ENCODE data around the gene EEFSEC.

EEFSEC gene

DNA sequence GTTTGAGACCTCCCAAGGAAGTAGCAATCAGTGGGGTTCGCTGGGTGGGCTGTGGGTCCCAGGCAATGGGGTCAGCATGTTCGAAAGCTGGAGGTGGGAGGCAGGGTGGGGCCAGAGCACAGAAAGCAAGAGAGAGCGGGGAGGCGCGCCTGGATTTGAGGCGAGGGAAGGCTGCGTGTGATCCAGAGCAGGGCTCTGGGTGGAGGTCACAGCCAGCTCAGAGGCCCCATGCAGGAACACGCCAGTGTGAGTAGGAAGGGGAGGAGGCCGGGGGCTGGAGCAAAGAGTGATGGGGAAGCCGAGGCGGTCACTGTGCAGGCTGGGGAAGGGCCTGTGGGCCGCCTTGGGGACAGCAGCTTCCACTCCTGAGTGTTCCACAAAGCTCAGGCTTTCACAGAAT is 304.7 kb downstream of the EEFSEC start:
- no peak for DNase-seq

All from RPMI8226 (cell line).